Stomach (tissue), 4 donors: Measurements from ENCODE around the gene CD44.

Experiments used
- POLR2A ChIP-seq, 4 donors: fragments of 450-650 bp; IDR thresholded peaks; one replicate each; pipeline ENCODE4 v1.6.1; 2016; ENCODE audit warnings: antibody characterized with exemption in 4 of 4, control low read depth in 2 of 4, mild to moderate bottlenecking in 1 of 4, moderate library complexity in 1 of 4
- TF ChIP-seq, protein P1 (sequence below), 7 experiments: fragments of 450-650 bp in 4 of 7; fragments of 200-600 bp in 3 of 7; sonication (generic) in 3 of 7; IDR thresholded peaks; one replicate each; pipeline ENCODE4 v1.5.1; 2016 to 2019; ENCODE audit warnings: antibody characterized with exemption in 7 of 7, control low read depth in 2 of 7, mild to moderate bottlenecking in 1 of 7

- TF ChIP-seq, protein P1, sequence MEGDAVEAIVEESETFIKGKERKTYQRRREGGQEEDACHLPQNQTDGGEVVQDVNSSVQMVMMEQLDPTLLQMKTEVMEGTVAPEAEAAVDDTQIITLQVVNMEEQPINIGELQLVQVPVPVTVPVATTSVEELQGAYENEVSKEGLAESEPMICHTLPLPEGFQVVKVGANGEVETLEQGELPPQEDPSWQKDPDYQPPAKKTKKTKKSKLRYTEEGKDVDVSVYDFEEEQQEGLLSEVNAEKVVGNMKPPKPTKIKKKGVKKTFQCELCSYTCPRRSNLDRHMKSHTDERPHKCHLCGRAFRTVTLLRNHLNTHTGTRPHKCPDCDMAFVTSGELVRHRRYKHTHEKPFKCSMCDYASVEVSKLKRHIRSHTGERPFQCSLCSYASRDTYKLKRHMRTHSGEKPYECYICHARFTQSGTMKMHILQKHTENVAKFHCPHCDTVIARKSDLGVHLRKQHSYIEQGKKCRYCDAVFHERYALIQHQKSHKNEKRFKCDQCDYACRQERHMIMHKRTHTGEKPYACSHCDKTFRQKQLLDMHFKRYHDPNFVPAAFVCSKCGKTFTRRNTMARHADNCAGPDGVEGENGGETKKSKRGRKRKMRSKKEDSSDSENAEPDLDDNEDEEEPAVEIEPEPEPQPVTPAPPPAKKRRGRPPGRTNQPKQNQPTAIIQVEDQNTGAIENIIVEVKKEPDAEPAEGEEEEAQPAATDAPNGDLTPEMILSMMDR (IDR thresholded peaks at IDR 0.05): no peak
- TF ChIP-seq POLR2A (IDR thresholded peaks at IDR 0.05): no peak
These were observed 85.0 kb downstream of the CD44 start for GRCh38 chr11:35223991-35224390.
